Measurements from ENCODE around the gene APBA3.

Gene APBA3

DNA sequence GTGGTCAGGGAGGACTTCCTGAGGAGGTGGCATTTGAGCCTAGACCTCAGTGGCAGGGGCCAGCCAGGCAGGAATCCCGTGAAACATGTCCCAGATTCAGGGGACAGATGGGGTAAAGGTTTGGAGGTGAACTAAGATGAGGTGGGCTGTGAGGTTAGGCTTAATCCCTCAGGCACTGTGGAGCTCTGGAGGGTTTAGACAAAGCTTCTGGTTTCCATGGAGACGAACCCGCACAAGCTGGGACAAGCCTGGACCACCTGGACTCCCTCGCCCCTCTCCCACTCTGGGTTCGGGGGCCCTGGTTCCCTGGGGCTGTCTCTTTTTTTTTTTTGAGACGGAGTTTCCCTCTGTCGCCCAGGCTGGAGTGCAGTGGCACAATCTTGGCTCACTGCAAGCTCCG lies 37.6 kb downstream of the APBA3 start:
- TF ChIP-seq, protein P1, sequence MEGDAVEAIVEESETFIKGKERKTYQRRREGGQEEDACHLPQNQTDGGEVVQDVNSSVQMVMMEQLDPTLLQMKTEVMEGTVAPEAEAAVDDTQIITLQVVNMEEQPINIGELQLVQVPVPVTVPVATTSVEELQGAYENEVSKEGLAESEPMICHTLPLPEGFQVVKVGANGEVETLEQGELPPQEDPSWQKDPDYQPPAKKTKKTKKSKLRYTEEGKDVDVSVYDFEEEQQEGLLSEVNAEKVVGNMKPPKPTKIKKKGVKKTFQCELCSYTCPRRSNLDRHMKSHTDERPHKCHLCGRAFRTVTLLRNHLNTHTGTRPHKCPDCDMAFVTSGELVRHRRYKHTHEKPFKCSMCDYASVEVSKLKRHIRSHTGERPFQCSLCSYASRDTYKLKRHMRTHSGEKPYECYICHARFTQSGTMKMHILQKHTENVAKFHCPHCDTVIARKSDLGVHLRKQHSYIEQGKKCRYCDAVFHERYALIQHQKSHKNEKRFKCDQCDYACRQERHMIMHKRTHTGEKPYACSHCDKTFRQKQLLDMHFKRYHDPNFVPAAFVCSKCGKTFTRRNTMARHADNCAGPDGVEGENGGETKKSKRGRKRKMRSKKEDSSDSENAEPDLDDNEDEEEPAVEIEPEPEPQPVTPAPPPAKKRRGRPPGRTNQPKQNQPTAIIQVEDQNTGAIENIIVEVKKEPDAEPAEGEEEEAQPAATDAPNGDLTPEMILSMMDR (IDR thresholded peaks at IDR 0.05; ENCODE audit: insufficient read depth, low read depth, low read length, missing control alignments), result no peak
- no peak for DNase-seq (ENCODE audit: low read depth)
- H3K4me3 ChIP-seq (ENCODE audit: low read depth, low read length), result no peak overlapping the region

DNA sequence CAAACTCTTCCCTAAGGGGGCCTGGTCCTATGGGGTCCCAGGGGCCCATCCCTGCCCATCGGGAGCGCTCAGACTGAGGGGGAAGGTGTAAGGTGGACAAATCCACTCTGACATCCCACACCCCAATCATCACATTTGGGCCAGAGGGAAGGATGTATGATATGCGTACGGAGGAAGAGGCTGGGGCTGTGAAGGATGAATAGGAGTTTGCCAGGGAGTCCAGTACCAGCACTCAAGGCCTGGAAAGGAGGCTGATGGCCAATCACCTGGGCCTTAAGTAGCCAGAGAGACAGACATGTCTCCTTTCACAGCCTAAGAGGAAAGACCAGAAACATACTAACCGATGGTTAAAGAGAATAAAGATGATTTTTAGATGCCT lies 38.4 kb downstream of the APBA3 start:
- no peak for DNase-seq (ENCODE audit: low read depth)
- no peak overlapping the region for H3K4me3 ChIP-seq (ENCODE audit: low read depth, low read length)
- TF ChIP-seq, protein P1 (IDR thresholded peaks at IDR 0.05; ENCODE audit: insufficient read depth, low read depth, low read length, missing control alignments), result no peak

- TF ChIP-seq, protein P1 (IDR thresholded peaks at IDR 0.05; ENCODE audit: insufficient read depth, low read depth, low read length, missing control alignments), result no peak
- H3K4me3 ChIP-seq (ENCODE audit: low read depth, low read length), result no peak overlapping the region
- no peak for DNase-seq (ENCODE audit: low read depth)
These were observed 38.9 kb downstream of the APBA3 start for GRCh38 chr19:3722443-3723109.

- peak overlapping the region; percentile 14; the same call in 1 of the 2 replicates for H3K4me3 ChIP-seq (ENCODE audit: low read depth, low read length)
- no peak for DNase-seq (ENCODE audit: low read depth)
- TF ChIP-seq, protein P1 (IDR thresholded peaks at IDR 0.05; ENCODE audit: insufficient read depth, low read depth, low read length, missing control alignments), result no peak
These were observed 39.5 kb downstream of the APBA3 start for GRCh38 chr19:3721887-3722442.

GRCh38 chr19:3721131-3721886 lies 40.2 kb downstream of the APBA3 start:
- TF ChIP-seq, protein P1 (IDR thresholded peaks at IDR 0.05; ENCODE audit: insufficient read depth, low read depth, low read length, missing control alignments), result no peak
- peak overlapping the region; percentile 14; the same call in 1 of the 2 replicates for H3K4me3 ChIP-seq (ENCODE audit: low read depth, low read length)
- peak; percentile 91 for DNase-seq (ENCODE audit: low read depth)

DNA sequence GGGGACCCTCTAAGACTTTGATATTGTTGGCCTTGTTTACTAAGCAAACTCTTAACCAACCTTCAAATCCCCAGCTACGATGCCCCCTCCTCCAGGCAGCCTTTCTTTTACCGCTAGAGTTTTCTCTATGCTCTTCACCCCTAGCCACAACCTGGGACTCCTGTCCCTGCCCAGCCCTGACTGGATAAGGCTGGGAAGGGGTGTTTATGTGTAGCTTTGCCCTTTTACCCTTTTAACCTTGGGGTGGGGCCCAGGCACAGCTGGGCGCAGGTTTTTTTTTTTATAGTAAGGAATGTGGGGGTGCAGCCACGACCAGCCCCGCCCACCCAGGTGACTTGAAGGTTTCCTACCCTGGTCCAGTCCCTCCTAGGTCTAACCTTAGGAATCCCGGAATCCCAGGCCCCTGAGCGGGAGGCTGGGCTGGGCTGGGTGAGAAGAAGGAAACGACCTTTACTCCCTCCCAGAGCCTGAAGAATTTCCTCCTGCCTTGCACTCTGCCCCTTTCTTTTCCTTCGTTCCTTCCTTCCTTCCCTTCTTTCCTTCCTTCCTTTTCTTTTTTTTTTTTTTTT lies 41.1 kb downstream of the APBA3 start:
- TF ChIP-seq, protein P1 (IDR thresholded peaks at IDR 0.05; ENCODE audit: insufficient read depth, low read depth, low read length, missing control alignments), result no peak
- DNase-seq (ENCODE audit: low read depth), result no peak
- H3K4me3 ChIP-seq (ENCODE audit: low read depth, low read length), result no peak overlapping the region
